Measurements from ENCODE around the gene TEAD4.

Gene TEAD4

DNA sequence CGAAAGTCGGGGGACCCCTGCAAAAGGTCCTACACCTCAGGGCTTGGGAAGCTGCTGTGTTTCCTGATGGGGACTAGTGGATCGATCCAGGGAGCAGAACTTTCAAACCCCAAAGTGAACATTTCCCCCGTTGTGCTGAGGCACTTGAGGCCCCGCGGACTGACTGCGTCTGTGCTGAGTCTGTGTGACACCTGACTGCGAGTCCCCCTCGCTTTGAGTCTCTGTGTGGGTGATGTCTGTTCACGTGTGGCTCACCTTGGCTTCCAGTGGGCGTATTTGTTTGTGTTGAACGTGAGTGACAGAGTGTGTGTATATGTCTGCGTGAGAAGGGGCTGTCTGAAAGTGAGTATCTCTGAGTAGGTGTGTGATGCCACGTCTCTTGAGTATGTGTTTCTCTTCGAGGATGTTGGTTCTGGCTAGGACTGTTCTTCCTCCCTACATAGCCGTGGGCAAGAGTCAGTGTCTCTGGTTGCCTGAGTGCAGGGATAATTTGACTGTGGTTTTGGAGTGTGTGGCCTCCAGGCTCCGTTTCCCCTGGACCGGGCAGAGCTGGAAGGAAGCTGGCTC, 1.3 kb downstream of the TEAD4 start:
- DNase-seq (ENCODE audit: low read depth in 4 of 4, low spot score in 1 of 4): no peak

DNA sequence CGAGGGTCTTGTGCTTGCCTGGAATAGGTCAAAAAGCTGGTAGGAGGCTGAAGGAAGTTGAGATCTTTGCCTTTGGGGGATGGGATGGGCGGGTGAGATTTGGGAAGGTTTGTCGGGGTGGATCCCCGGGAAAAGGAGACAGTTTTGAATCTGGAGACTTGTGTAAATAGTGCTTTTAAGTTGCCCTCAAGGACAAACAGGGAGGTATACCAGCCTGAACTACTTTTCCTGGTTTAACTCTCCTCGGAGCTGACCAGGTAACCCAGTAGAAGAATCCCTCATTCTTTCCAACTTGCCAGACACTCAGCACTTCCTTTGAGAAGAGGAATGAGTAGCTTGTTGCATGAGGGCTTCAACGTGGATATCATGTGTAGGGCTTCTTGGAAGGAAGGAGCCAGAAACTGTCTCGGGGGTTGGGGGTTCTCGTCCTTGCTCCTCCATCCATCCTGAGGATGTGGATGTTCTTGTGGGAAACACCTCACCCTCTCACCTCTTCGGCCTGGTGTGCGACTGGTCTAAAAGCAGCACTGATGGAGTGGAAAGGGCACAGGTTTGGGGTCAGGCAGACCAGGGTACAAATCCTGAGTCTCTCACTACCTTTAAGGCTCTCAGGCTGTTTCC, 1.9 kb downstream of the TEAD4 start:
- DNase-seq (ENCODE audit: low read depth in 4 of 4, low spot score in 1 of 4): no peak

DNA sequence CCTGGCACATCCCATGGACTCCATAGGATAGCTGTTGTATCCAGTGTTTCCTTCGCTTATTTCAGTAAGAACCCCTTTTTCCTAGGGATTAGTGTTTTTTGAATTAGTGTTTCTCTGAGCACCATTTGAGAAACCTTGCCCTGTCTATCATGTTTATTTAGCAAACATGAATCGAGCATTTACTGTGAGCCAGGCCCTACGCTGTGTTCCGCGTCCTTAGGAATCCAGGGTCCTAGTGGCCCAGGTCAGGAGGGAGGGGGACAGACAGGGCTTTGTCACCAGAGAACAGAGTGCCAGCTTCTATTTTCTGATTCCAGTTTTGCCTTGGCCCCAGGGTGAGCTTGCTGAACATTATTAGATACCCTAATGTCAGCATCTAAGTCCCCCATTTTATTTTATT, 2.5 kb downstream of the TEAD4 start:
- DNase-seq (ENCODE audit: low read depth in 4 of 4, low spot score in 1 of 4): no peak

DNA sequence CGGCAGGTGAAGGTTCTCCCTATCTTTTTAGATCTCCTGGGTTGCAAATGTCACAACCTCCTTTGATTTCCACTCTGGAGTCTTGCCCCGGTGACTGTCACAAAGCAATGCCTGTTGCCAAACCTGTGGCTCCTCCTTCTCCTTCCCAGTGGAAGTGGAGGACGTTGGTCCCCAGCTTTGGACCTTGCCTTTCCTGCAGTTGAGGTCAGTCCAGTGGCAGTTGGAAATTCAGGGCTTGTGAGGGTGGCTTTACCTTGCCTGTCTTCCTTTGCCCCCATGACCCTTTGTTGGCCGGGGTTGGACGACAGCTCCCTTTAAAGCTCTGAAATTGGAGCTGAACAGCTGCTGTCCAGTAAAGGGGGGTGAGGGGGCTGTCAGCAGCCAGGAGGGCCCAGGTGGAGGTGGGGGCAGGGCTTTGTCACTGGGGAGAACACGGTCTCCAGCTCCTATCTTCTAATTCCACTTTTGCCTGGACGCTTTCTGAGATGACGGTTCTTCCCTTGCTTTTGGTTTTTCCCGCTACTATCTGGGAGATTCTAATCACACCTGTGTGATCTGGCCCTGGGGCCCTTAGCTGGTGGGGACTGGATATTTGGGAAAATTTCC, 4.1 kb downstream of the TEAD4 start:
- no peak for DNase-seq (ENCODE audit: low read depth in 4 of 4, low spot score in 1 of 4)

DNA sequence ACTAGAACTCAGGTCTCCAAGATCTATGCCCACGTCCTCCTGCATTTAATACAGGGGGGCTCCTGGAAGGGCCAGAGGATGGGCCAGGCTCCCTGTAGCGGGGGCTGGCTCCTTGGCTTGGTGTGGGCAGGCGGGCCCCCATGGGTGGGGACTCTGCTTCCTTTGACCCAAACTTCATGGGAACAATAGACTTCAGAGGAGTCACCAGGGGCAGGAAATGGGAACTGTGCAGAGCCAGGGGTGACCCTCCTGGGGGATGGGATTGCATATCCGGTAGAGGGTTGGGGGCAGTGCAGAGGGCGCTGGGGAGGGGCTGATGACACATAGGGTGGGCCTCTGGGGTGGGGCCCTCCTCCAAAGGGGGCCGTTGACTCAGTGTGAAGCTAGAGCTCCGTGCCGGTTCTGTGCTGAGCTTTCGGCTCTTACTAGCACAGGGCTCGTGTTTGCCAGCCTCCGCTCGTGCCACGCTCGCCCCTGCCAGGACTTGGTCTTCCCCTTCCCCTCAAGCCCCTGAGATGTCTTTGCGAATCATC, 4.6 kb downstream of the TEAD4 start:
- DNase-seq (ENCODE audit: low read depth in 4 of 4, low spot score in 1 of 4): no peak

DNA sequence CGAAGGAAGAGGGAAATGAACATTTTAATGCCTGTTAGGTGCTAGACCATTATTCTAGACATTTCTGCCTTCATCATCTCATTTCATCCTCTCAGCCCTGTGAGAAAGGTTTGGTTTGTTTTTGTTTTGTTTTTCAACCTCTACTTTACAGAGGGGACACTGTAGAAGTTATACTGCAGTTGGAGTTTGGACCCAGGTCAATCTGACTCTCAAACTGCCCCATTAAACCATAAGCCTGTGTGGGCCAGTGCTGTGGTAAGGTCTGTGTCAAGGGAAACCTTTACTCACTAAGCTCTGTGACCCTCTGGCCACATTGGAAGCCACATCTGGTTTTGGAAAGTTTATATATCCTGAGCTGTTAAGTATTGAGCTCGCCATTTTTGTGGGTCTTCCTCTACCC, 8.5 kb downstream of the TEAD4 start:
- no peak for DNase-seq (ENCODE audit: low read depth in 4 of 4, low spot score in 1 of 4)

DNA sequence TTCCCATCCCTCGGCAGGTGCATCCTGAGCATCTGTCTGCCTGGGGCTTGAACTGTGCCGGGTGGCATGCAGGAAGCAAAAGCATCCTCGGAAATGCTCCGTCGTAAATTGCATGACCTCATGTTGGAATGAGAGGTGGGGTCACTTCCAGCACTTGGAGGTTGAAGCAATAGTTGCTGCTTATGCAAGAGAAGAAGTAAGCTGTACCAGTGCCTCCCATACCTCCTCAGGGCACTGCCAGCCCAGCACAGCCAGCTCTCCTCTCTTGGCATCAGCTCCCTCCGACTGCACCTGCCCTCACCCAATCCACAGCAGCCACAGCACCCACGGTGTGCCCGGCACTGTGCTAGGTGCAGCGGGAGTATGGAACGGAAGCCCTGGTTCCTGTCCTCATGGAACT, 11.5 kb downstream of the TEAD4 start:
- no peak for DNase-seq (ENCODE audit: low read depth in 4 of 4, low spot score in 1 of 4)

DNA sequence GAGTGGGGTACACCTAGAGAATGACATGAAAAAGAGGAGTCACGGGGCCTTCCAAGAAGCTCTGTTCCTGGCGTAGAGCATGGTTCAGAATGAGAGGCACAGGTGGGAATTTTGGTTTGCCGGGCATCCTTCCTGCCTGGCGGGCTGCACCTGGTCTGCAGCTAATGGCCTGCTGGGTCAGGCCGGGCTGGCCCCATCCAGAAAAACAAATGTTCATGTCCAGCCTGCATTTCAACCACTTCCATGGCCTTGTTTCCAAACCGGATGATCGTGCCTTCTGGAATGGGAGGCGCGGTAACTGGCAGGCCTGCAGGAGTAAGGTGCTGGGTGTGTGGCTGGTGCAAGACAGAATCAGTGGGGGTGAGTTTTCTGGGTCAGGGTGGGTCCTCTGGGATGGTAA, 14.4 kb downstream of the TEAD4 start:
- DNase-seq (ENCODE audit: low read depth in 4 of 4, low spot score in 1 of 4): no peak

DNA sequence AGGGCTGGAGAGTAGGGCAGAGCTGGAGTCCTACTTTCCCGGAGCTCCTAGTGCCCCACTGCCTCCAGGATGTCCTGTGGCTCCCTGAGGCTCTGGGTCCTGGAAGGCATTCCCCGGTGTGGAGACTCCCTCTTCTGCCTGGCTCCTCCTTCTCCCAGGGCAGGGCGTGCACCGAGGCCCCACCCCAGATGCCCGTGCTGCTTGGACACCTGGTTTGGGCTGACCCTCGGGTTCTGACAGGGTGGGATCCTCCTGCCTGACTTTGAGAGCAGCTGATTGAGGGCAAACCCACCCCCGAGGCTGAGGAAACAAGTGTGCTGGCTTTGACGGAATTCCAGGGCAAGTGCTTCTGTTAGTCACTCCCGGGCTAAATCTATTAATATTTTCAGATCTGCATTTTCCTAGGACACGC, 15.4 kb downstream of the TEAD4 start:
- no peak for DNase-seq (ENCODE audit: low read depth in 4 of 4, low spot score in 1 of 4)

DNA sequence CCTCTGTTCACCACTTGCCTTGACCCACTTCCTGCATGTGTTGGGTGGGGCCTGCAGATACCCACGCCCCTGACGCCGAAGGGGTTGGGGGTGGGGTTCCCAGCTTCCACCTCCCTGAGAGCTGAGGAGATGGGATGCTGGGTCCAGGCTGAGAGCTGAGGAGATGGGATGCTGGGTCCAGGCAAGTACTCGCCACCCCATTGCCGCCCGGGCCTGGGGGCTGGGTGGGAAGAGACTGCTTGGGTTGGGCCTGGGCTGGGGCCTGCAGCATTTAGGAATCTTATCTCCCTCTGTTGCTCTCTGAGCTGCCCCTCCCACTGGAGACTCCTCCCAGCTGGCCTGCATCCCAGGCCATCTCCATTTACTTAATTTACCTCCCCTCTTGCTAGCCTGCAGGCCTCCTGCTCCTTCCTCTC, 17.4 kb downstream of the TEAD4 start:
- DNase-seq (ENCODE audit: low read depth in 4 of 4, low spot score in 1 of 4): no peak

DNA sequence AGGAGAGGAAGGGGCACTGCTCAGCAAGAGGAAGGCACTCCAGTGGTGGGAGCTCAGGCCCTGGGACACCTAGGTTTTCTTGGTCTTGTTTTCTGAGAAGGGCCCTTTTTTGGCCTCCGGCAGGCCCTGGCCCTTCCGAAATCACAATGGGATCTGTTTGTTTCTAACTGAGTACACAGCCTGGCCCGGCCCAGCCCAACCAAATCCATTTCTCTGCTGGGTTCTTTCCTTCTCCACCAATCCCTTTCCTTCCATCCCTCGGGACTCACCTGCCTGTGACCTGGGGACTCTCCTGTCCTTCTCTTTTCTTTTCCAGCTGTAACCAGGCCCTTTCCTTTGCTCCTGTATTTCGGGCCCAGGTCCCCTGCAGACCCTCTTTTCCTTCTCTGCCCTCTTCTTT, 18.6 kb downstream of the TEAD4 start:
- no peak for DNase-seq (ENCODE audit: low read depth in 4 of 4, low spot score in 1 of 4)

DNA sequence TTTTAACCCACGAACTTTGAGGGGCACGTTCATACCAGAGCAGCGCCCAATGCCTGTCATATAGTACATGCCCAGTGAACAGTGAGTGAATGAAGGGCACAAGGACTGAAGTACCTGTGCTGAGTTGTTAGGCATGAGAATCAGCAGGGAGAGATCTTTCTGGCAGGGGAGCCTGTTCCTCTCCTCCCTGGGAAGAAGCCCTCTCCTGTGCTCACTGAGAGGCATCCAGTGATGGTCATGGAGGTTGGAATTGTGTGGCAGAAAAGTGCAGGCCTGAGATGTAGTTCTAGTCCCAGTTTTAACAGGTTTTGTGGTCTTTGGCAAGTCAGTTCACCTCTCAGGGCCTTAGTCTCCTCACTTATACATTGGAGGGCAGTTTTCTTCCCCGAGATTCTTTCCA, 20.6 kb downstream of the TEAD4 start:
- DNase-seq (ENCODE audit: low read depth in 4 of 4, low spot score in 1 of 4): no peak

DNA sequence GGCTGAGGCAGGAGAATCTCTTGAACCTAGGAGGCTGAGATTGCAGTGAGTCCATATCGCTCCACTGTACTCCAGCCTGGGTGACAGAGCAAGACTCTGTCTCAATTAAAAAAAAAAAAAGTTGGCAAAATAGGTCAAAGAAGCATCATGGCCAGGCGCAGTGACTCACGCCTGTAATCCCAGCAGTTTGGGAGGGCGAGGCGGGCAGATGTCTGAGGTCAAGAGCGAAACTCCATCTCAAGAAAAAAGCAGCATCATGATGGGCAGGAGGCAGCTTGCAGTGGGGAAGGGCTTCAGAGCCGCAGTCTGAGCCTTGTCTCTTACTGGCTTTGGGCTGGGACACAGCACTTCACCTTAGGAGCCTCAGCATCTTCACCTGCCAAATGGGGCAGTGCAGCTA, 21.4 kb downstream of the TEAD4 start:
- DNase-seq (ENCODE audit: low read depth in 4 of 4, low spot score in 1 of 4): no peak

DNA sequence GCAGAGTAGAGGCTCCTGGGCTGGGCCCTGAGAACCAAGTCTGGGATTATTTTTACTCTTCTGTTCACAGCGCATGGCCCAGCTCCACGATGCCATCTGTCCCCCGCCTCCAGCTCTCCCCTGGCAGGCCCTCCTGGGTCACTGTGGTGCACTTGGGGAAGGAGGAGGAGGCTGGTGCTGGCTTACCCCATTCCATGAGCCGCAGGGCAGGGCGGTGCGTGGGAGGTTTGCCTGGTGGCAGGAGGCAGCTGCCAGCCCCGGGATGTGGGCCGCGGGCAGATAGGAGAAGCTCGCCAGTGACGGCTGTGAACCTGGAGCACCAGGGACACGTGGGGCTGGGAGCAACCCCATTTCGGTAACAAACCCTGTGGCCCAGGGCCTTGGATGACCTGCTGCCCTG, 23.2 kb downstream of the TEAD4 start:
- DNase-seq (ENCODE audit: low read depth in 4 of 4, low spot score in 1 of 4): no peak

DNA sequence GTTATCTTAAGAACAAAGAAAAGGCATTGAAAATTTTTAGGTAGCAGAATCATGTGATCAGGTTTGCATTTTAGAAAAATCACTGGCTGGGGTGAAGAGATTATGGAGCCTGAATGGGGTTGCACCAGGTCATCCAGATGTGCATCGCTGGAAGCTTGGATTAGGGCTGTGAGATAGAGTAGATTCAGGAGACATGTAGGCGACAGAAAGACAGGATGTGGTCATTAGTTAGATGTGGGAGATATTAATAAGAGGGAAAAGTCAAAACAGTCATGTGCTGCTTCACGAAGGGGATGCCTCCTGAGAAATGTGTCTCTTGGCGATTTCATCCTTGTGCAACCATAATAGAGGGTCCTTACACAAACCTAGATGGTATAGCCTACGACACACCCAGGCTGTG, 25.1 kb downstream of the TEAD4 start:
- DNase-seq (ENCODE audit: low read depth in 4 of 4, low spot score in 1 of 4): no peak

DNA sequence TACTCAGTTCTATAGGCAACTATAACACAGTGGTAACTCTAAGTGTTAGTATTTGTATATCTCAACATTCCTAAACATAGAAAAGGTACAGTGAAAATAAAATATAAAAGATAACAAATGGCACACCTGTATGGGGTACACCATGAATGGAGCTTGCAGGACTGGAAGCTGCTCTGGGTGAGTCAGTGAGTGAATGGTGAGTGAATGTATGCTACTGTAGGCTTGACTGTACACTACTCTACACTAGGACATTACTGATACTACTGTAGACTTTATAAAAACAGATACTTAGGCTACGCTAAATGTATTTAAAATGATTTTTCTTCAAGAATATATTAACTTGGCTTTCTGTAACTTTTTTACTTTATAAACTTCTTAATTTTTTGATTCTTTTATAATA, 25.5 kb downstream of the TEAD4 start:
- no peak for DNase-seq (ENCODE audit: low read depth in 4 of 4, low spot score in 1 of 4)

DNA sequence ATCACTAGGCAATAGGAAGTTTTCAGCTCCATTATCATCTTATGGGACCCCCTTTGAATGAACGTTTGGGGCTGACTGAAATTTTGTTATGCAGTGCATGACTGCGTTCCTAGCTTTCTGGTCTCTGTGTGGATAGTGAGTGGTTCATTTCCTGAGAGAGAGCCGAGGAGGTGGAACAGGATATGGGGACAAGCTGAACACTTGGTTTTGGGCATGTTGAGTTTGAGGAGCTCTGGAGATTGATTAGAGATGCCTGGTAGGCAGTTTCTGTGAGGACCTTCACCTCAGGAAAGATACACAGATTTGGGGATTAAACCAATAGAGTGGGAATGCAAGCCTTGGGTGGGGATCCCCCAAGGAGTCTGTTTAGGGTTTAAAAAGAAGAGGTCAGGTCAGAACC, 27.7 kb downstream of the TEAD4 start:
- DNase-seq (ENCODE audit: low read depth in 4 of 4, low spot score in 1 of 4): no peak

DNA sequence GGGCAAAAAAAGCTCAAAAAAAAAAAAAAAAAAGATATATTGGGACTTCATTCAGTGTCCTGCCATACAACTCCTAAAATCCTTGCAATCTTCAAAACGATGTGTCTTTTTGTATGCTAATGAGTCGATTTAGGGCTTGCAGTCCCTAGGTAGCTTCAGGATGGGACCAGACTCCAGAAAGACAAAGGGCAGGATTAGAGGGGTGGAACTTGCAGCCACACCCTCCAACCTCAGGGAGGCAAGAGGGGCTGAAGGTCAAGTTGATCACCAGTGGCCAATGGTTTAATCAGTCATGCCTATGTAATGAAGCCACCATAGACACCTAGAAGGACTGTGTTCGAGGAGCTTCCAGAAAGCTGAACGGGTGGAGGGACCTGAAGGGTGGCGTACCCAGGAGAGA, 29.3 kb downstream of the TEAD4 start:
- DNase-seq (ENCODE audit: low read depth in 4 of 4, low spot score in 1 of 4): no peak

DNA sequence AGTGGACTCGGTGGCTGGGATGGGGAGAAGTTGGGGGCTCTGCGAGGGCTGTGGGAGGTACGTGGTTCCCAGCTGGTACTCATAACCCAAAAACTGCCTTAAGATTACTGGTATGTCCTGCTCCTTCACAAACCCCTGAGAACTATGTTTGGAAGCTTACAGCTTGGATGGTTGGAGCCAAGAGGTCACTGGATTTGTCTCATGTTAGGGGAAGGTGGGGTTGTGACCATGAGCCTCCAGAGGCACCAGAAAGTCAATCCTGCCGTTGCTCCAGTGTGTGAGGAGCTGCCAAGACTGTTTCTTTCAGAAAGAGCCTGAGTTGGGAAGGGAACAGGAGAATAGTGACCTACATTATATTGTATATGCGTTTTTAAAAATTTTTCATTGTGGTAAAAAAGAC, 33.5 kb downstream of the TEAD4 start:
- DNase-seq (ENCODE audit: low read depth in 4 of 4, low spot score in 1 of 4): no peak

DNA sequence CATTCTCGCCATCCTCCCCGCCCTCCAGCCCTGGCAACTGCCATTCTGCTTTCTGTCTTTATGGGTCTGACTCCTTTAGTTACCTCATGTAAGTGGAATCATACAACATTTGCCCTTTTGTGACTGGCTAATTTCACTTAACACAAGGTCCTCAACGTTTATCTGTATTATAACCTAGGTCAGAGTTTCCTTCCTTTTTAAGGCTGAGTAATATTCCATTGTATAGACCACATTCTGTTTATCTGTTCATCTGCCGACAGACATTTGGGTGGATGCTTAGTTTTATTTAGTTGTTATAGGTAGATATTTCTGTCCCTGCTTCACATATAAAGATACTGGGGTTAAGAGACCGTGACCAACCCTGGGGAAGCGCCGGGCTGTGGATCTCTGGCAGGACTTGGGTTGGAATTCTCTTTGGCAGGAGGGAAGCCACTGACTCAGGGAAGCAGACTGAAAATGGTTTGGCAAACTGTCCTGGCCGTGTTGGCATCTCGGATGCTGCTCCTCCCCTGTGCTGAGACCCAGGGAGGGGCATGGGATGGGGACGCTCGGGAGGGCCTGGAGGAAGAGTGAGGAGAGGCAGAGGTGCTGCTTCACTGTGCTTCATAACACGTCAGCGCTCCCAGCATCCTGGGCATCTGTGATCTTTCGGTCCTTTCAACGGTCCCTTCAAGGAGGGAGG, 38.9 kb downstream of the TEAD4 start:
- no peak for DNase-seq (ENCODE audit: low read depth in 4 of 4, low spot score in 1 of 4)

DNA sequence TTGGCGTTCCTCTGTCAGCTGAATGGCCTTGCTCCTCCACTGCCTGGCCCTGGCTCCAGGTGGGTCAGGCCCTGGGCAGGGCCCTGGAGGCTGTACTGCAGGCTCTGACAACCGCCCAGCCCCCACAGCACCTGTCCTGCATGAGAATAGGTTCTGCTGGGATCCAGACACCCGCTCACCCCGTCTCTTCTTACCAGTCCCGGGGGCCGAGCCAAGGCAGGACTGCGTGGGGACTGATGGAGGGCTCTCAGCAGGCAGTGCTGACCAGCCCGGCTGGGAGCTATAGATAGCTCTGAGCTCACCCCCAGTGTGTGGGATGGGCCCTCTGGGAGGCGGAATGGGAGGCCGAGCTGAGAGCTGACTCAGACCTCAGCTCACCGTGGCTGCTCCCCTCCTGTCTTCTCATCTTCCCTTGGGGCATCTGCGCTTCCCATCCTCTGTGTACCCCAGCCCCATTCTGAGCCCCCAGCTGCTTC, 39.6 kb downstream of the TEAD4 start:
- DNase-seq (ENCODE audit: low read depth in 4 of 4, low spot score in 1 of 4): no peak

DNA sequence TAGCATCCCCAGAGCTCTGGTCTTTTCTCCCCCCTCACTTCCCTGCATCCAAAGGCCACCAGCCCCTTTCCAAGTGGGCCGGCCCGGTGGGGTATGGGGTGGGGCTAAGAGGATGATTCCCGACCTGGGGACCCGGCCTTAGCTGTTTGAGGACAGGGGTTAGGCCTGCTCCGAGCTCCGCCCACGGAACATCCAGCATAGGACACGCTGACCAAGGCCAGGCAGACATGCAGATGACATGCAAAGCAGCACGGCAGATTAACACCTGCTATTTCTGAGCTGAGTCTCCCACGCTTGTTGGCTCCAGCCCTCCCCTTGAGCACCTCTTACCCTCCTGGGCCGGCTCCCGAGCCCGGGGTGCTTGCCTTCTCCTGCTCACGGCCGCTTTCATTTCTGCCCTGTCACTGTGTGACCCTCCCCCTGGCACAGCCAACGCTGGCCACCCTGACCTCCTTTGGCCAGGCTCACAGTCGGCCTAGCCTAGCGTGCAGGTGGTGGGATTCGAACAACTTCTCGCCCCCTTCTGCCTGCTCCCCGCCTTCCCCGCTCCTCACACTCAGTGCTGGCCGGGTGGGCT, 40.2 kb downstream of the TEAD4 start:
- DNase-seq (ENCODE audit: low read depth in 4 of 4, low spot score in 1 of 4): no peak

Data from stimulated activated CD4-positive, alpha-beta T cell treated with anti-CD3 and anti-CD28 coated beads, Interleukin-1b, Interleukin-23, amount 100 ng/mL, for 24 hours (primary cell).